Erythroblast (primary cell): ENCODE measurements around the gene OR6V1.

Experiments
- GATA1 ChIP-seq: IDR thresholded peaks from 2 replicates; pipeline ENCODE4 v1.6.1; 2011; ENCODE audit warnings: low read depth, mild to moderate bottlenecking, control low read depth, low read length, moderate library complexity
- POLR2A ChIP-seq: IDR thresholded peaks from 2 replicates; pipeline ENCODE4 v1.6.1; 2011; ENCODE audit warnings: mild to moderate bottlenecking, low read length

GRCh38 chr7:143013473-143013872, 38.7 kb upstream of the OR6V1 start:
- TF ChIP-seq POLR2A: no peak
- TF ChIP-seq GATA1: no peak
